Neural progenitor cell (in vitro differentiated cells): ENCODE measurements around the gene SLC2A13.

ENCODE experiments used
- EZH2 ChIP-seq: fragments of 200-600 bp; sonication (generic); IDR thresholded peaks from 2 replicates; pipeline ENCODE4 v1.6.1; 2017; ENCODE audit warnings: antibody characterized with exemption, mild to moderate bottlenecking, moderate library complexity
- EZH2phosphoT487 ChIP-seq: fragments of 200-600 bp; sonication (generic); IDR thresholded peaks from 2 replicates; pipeline ENCODE4 v1.6.1; 2017; ENCODE audit warnings: antibody characterized with exemption
- TF ChIP-seq, protein P1 (sequence below): fragments of 200-600 bp; sonication (generic); IDR thresholded peaks from 2 replicates; pipeline ENCODE4 v1.5.1; 2017; ENCODE audit warnings: antibody characterized with exemption, mild to moderate bottlenecking

DNA sequence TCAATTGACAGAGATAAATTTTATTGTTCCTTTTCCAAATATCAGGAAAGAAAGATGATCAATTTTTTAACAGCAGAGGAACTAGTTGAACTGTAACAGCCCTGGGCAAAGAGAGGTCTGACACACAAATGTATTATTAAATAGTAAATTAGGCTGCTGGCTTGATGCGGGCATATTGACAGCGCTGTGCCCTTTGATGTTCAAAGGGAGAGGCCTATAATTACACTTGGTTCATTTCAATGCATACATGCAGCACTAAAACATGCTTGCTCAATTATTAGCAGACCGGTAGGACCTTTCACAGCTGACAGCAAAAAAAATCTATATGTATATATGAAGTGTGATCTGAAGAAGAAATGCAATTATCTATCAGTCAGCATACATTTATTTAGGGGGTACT is 219.8 kb downstream of the SLC2A13 start:
- TF ChIP-seq, protein P1, sequence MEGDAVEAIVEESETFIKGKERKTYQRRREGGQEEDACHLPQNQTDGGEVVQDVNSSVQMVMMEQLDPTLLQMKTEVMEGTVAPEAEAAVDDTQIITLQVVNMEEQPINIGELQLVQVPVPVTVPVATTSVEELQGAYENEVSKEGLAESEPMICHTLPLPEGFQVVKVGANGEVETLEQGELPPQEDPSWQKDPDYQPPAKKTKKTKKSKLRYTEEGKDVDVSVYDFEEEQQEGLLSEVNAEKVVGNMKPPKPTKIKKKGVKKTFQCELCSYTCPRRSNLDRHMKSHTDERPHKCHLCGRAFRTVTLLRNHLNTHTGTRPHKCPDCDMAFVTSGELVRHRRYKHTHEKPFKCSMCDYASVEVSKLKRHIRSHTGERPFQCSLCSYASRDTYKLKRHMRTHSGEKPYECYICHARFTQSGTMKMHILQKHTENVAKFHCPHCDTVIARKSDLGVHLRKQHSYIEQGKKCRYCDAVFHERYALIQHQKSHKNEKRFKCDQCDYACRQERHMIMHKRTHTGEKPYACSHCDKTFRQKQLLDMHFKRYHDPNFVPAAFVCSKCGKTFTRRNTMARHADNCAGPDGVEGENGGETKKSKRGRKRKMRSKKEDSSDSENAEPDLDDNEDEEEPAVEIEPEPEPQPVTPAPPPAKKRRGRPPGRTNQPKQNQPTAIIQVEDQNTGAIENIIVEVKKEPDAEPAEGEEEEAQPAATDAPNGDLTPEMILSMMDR = no peak
- TF ChIP-seq EZH2 (no peak), EZH2phosphoT487 (no peak)
